NB4 (cell line): ENCODE measurements around the gene GRB2.

Experiments
- DNase-seq: peaks from one replicate; pipeline ENCODE4 v3.0.0; 2010; ENCODE audit warnings: low read depth
- H3K4me3 ChIP-seq: one replicate; pipeline ENCODE4 v1.5.1; 2011; ENCODE audit warnings: mild to moderate bottlenecking, low read depth, low read length, moderate library complexity
- MYC ChIP-seq: IDR thresholded peaks from 2 replicates; pipeline ENCODE4 v1.6.1; 2011; ENCODE audit warnings: low read depth, low read length
- POLR2A ChIP-seq: IDR thresholded peaks from 2 replicates; pipeline ENCODE4 v1.6.1; 2011; ENCODE audit warnings: mild to moderate bottlenecking; ENCODE audit not compliant: insufficient read length; ENCODE audit errors: extremely low read depth
- TF ChIP-seq, protein P1 (sequence below): IDR thresholded peaks from 2 replicates; pipeline ENCODE4 v1.6.1; 2011; ENCODE audit warnings: low read depth, low read length
- TF ChIP-seq, protein P2 (sequence below): IDR thresholded peaks from one replicate; pipeline ENCODE4 v1.5.1; 2012; ENCODE audit warnings: low read depth, low read length

The GRB2 gene

GRCh38 chr17:75398279-75398678 is 7.2 kb downstream of the GRB2 start:
- no peak overlapping the region for H3K4me3 ChIP-seq
- TF ChIP-seq MYC (no peak), POLR2A (no peak)
- TF ChIP-seq, protein P1, sequence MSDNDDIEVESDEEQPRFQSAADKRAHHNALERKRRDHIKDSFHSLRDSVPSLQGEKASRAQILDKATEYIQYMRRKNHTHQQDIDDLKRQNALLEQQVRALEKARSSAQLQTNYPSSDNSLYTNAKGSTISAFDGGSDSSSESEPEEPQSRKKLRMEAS = no peak
- TF ChIP-seq, protein P2, sequence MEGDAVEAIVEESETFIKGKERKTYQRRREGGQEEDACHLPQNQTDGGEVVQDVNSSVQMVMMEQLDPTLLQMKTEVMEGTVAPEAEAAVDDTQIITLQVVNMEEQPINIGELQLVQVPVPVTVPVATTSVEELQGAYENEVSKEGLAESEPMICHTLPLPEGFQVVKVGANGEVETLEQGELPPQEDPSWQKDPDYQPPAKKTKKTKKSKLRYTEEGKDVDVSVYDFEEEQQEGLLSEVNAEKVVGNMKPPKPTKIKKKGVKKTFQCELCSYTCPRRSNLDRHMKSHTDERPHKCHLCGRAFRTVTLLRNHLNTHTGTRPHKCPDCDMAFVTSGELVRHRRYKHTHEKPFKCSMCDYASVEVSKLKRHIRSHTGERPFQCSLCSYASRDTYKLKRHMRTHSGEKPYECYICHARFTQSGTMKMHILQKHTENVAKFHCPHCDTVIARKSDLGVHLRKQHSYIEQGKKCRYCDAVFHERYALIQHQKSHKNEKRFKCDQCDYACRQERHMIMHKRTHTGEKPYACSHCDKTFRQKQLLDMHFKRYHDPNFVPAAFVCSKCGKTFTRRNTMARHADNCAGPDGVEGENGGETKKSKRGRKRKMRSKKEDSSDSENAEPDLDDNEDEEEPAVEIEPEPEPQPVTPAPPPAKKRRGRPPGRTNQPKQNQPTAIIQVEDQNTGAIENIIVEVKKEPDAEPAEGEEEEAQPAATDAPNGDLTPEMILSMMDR = no peak
- peak; percentile 52 for DNase-seq

DNA sequence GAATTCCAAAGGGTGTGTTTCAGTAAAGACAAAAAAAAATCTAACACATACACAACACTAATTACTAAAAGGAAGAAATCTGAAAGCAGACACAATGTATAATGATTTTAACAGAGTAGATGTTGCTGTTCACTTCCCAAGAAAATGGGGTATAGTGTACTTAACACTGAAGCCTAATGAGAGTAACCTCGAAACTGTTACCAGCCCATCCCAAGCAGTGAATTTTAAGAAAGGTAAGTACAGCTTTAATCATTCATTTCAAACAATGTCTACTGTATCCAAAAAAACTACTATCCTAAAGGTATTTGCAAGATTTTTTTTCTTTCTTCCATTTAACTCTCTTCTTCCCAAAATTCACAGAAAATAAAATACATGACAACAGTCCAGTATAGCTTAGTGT is 8.3 kb downstream of the GRB2 start:
- TF ChIP-seq POLR2A = no peak
- TF ChIP-seq MYC = no peak
- TF ChIP-seq, protein P1 = no peak
- TF ChIP-seq, protein P2 = no peak
- no peak overlapping the region for H3K4me3 ChIP-seq
- DNase-seq = no peak

- TF ChIP-seq, protein P2 = no peak
- TF ChIP-seq MYC = no peak
- TF ChIP-seq POLR2A = no peak
- TF ChIP-seq, protein P1 = no peak
- no peak overlapping the region for H3K4me3 ChIP-seq
- no peak for DNase-seq
These were observed 8.7 kb downstream of the GRB2 start for GRCh38 chr17:75396796-75397195.

GRCh38 chr17:75396025-75396424 is 9.5 kb downstream of the GRB2 start:
- TF ChIP-seq, protein P1 = no peak
- TF ChIP-seq, protein P2 = no peak
- TF ChIP-seq POLR2A (no peak), MYC (no peak)
- DNase-seq = no peak
- H3K4me3 ChIP-seq = no peak overlapping the region

DNA sequence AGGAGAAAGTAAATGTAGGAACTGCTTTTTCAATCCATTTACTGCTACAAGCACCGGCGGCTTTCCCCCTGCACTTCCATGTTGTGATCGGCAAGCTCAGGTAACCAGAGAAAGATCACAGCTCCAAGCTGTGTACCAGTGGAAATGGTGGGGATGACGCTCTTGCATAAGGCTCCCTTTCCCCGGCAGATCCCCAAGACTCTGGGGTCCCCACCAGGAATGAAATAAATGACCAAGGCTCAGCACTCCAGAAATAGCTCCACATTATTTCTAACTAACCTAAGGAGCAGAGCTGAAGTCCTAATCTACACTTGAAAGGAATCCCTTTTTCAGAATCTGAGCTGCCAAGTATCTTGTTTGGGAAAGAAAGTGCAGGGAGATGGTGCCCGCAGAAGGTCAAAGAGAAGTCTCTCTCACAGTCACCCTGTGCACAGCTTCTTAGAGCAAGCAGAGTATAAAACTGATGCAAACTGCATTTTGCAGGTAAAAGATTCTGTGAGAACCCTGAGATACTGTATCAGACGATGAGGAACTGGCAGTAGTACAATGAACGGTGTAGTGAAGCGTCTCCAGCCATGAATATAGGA is 11.1 kb downstream of the GRB2 start:
- H3K4me3 ChIP-seq = peak overlapping the region; percentile 71
- TF ChIP-seq MYC (no peak), POLR2A (no peak)
- TF ChIP-seq, protein P1 = no peak
- TF ChIP-seq, protein P2 = no peak
- DNase-seq = peak; percentile 24
